GM18909 (cell line): ENCODE results near the gene MAN2B1.
"Not testable (repeated sequence)": the region's sequence is repeated elsewhere in the genome, so short reads cannot be mapped to it uniquely, and the experiment has no call there.

ENCODE experiments used
- ATAC-seq: cut with Tn5 transposase; IDR thresholded peaks from one replicate; pipeline ENCODE4 v1.9.1; 2021; ENCODE audit warnings: mild to moderate bottlenecking; ENCODE audit not compliant: unreplicated experiment, poor library complexity

The MAN2B1 gene

GRCh38 chr19:12626958-12627357 is 39.6 kb downstream of the MAN2B1 start:
- ATAC-seq: no peak

- ATAC-seq: no peak
Measured at GRCh38 chr19:12623361-12624031, 43.0 kb downstream of the MAN2B1 start.

GRCh38 chr19:12621253-12622024 is 45.1 kb downstream of the MAN2B1 start:
- ATAC-seq: not testable (repeated sequence)

GRCh38 chr19:12617646-12618045 is 48.9 kb downstream of the MAN2B1 start:
- no peak for ATAC-seq

GRCh38 chr19:12611361-12611699 is 55.2 kb downstream of the MAN2B1 start:
- no peak for ATAC-seq

GRCh38 chr19:12610540-12611360 is 55.8 kb downstream of the MAN2B1 start, which contains the start of the genes ZNF490 and ZNF791:
Gene ZNF490 (minus strand): TSS chr19:12610813. CDS start chr19:12610680, 133 bp downstream.
Gene ZNF791 (plus strand): TSS chr19:12610920. CDS start chr19:12611080, 160 bp downstream.
- peak; percentile 76 for ATAC-seq

GRCh38 chr19:12607631-12608030 is 58.9 kb downstream of the MAN2B1 start:
- no peak for ATAC-seq

- no peak for ATAC-seq
Measured at GRCh38 chr19:12606796-12607195, 59.7 kb downstream of the MAN2B1 start.

- no peak for ATAC-seq
Measured at GRCh38 chr19:12603714-12604113, 62.8 kb downstream of the MAN2B1 start.

- no peak for ATAC-seq
Measured at GRCh38 chr19:12597594-12597993, 68.9 kb downstream of the MAN2B1 start.

GRCh38 chr19:12596927-12597548 is 69.5 kb downstream of the MAN2B1 start:
- ATAC-seq: no peak
